ENCODE data around the gene SPEG.

DNA sequence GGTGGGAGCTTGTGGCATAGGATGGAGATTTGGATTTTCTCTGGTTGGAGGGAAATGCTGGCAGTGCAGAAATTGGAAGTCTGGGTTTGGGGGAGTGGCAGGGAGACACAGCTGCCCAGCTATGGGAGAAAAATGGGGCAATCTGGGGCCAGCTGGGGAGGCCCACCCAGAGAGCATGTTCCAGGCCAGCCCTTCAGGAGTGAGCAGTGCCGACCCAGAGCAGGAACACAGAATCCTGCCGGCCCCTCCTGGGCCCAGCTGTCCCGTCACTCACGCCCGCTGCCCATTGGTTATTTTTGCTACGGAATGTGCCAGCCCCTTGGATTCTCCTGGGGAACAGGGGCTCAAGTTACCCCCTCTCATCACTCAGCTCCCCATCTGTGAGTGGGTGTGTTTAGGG lies 4.9 kb downstream of the SPEG start:
- TF ChIP-seq EZH2 (IDR thresholded peaks at IDR 0.05) (no peak), POLR2AphosphoS5 (IDR thresholded peaks at IDR 0.05; ENCODE audit: borderline replicate concordance, low read depth, low read length) (no peak), FOXP2 (optimal IDR thresholded peaks at IDR 0.05; ENCODE audit: control extremely low read depth, extremely low read length, insufficient read depth) (no peak)

All from SK-N-MC (cell line).